ENCODE results near the gene BCAS3.

BCAS3 gene

DNA sequence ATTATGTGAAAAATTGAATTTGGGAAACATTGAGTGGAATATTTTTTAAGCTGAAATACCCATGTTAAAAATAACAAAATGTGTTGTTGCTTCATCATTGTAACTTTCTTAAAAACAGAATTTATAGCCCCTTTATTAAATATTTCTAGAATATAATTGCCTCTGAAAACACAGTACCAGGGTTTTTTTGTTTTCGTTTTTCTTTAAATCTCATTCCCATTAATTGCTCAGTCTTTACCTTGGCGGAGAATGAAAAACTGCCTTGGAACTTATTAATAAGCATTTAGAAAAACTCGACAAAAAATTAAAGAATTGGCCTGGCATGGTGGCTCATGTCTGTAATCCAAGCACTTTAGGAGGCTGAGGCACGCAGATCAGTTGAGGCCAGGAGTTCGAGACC is 526.8 kb downstream of the BCAS3 start:
- no peak for DNase-seq (ENCODE audit: extremely low spot score)
- CTCF ChIA-PET = no interaction called here
- POLR2A ChIA-PET = no interaction called here
- TF ChIP-seq, protein P1, sequence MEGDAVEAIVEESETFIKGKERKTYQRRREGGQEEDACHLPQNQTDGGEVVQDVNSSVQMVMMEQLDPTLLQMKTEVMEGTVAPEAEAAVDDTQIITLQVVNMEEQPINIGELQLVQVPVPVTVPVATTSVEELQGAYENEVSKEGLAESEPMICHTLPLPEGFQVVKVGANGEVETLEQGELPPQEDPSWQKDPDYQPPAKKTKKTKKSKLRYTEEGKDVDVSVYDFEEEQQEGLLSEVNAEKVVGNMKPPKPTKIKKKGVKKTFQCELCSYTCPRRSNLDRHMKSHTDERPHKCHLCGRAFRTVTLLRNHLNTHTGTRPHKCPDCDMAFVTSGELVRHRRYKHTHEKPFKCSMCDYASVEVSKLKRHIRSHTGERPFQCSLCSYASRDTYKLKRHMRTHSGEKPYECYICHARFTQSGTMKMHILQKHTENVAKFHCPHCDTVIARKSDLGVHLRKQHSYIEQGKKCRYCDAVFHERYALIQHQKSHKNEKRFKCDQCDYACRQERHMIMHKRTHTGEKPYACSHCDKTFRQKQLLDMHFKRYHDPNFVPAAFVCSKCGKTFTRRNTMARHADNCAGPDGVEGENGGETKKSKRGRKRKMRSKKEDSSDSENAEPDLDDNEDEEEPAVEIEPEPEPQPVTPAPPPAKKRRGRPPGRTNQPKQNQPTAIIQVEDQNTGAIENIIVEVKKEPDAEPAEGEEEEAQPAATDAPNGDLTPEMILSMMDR (IDR thresholded peaks at IDR 0.05; ENCODE audit: control extremely low read depth, extremely low read depth, low read depth, missing control alignments) = no peak

DNA sequence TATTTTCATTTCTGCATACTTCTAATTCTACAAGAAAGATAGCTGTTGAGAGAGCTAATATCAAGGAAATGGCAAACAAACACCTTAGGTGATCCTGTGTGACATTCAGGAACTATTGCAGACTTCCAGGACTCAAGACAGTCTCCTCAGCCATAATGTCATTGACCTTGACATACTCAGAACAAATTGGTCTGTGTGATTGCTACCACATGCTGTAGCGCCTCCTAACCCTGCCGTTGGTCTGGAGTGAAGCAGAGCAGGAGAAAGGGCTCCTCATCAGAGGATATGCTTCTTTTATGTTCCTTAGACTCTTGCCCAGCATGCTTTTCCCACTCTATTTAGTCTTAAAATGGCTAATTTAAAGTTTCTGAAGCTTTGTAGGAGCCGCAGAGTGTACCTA is 527.8 kb downstream of the BCAS3 start:
- TF ChIP-seq, protein P1 (IDR thresholded peaks at IDR 0.05; ENCODE audit: control extremely low read depth, extremely low read depth, low read depth, missing control alignments) = no peak
- no peak for DNase-seq (ENCODE audit: extremely low spot score)
- ChIA-PET POLR2A (no interaction called here), CTCF (no interaction called here)

DNA sequence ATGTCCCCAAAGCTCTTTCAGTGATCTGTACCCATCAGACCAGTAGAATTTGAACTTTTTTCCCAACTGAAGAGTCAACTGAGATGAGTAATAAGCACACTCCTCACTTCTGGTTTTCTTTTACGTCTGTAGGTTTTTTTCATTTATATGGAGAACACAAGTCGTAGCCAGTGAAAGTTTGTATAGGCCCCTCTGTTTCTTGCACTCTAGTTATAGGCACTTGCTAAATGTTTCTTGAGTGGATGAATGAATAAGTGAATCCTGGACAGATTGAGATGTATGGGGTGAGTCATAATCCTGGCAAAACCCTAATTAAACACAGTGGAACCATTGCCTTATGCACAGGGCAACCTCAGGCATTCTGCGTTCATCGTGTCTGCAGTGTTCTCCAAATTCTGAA is 528.3 kb downstream of the BCAS3 start:
- CTCF ChIA-PET = interaction anchor here (0.9 kb wide), 1 partner anchor 33 kb away, joined by 3 read pairs; no protein-coding TSS in a partner anchor
- DNase-seq (ENCODE audit: extremely low spot score) = no peak
- TF ChIP-seq, protein P1 (IDR thresholded peaks at IDR 0.05; ENCODE audit: control extremely low read depth, extremely low read depth, low read depth, missing control alignments) = no peak
- POLR2A ChIA-PET = no interaction called here

DNA sequence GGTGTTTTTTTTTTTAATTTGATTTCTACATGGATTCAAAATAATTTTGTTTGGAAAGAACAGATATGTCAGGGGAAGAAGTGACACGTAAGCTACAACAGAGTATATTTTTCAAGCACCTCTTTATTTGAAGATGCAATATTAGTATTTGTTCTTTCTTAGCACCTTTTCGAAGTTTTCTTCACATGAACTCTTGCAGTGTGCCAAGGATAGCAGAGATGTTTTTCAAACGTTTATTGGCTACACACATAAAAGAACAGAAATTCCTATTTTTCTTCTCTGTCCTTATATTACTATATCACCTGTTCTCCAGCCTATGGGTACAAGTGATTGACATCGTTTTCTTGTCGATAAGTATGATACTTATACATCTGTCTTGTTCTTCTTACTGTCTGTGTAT is 529.3 kb downstream of the BCAS3 start:
- ChIA-PET CTCF (interaction anchor here (0.9 kb wide), 1 partner anchor 32 kb away, joined by 3 read pairs; no protein-coding TSS in a partner anchor), POLR2A (no interaction called here)
- TF ChIP-seq, protein P1 (IDR thresholded peaks at IDR 0.05; ENCODE audit: control extremely low read depth, extremely low read depth, low read depth, missing control alignments) = no peak
- DNase-seq (ENCODE audit: extremely low spot score) = no peak

DNA sequence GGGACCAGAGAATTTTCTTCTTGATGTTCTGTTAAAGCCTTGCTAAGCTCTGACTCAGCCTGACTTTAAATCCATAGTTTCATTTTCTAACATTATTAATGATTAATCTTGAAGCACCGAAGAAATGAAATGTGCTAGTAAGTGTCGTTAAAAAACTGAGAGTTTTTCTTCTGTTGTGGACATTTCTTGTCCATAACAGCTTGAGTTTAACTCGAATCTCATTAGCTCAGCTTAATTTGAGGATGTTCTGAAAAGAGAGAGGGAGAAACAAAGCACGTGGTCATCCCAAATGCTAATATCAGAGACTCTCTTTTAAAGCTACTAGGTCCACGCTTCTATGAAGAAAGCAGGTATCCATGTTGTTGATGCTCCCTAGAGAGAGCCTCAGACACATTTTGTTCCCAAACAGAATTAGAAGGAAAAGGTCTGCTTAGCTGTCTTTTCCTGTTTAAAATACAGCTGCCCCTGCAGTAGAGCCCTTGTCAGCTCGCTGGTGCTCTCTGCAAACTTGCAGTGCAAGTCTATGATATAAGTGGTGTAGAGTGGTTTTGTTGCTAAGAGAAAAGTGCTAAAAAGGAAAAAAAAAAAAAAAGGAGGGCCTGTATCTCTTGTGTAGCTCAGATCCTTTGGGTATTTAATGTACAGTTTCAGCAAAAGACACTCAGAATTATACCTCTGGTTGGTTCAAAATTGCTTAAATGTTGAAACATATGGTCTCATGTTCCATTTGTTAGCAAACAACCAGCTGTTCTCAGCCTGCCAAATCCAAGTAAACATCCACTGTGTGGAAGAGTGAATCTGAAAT is 530.9 kb downstream of the BCAS3 start:
- POLR2A ChIA-PET = no interaction called here
- no peak for DNase-seq (ENCODE audit: extremely low spot score)
- CTCF ChIA-PET = interaction anchor here (0.7 to 1.2 kb wide), 2 partner anchors 10 to 15 kb away, joined by 3 read pairs; no protein-coding TSS in a partner anchor
- TF ChIP-seq, protein P1 (IDR thresholded peaks at IDR 0.05; ENCODE audit: control extremely low read depth, extremely low read depth, low read depth, missing control alignments) = no peak

DNA sequence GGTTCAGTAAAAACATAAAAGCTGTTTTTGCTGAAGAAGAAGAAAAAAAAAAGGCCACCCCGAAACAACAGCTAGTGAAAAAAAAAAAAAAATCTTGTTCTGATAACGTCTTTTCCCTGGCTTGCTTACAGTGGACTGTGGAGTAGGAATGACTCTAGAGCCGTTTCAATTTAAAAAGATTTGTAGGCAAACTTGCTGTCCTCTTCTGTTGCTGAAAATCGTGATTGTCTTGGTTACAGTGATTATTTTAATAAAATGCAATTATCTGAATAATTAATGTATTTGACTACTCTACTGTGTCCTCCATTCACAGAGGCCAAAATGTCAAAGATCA is 531.4 kb downstream of the BCAS3 start:
- CTCF ChIA-PET = interaction anchor here (0.7 to 1.2 kb wide), 2 partner anchors 9 to 15 kb away, joined by 3 read pairs; no protein-coding TSS in a partner anchor
- POLR2A ChIA-PET = no interaction called here
- no peak for DNase-seq (ENCODE audit: extremely low spot score)
- TF ChIP-seq, protein P1 (IDR thresholded peaks at IDR 0.05; ENCODE audit: control extremely low read depth, extremely low read depth, low read depth, missing control alignments) = no peak
